Lung (tissue), 12 donors: ENCODE measurements around the gene CRABP2. TPM values are rescaled to one million over a fixed set of nuclear protein-coding genes. Genes with fewer than 3 reads are reported as not detected.

ENCODE experiments used
- ATAC-seq: fragments of 200-7000 bp; cut with Tn5 transposase; one replicate; pipeline ENCODE4 v1.9.1; 2020; ENCODE audit warnings: moderate number of reproducible peaks; ENCODE audit not compliant: insufficient read depth, low FRiP score
- DNase-seq, 3 donors: peaks; one replicate each; pipeline ENCODE4 v3.0.0-alpha.2; 2013 to 2017
- H3K27ac ChIP-seq, 2 donors: one replicate each; pipeline ENCODE4 v1.5.1; 2013; ENCODE audit warnings: mild to moderate bottlenecking in 2 of 2, moderate library complexity in 2 of 2, control low read depth in 1 of 2, inconsistent platforms in 1 of 2, low read depth in 1 of 2, low read length in 1 of 2
- H3K27me3 ChIP-seq, 3 donors: one replicate each; pipeline ENCODE4 v1.5.1; 2013; ENCODE audit warnings: low read length in 2 of 3; ENCODE audit not compliant: control insufficient read depth in 3 of 3, insufficient read depth in 3 of 3
- H3K36me3 ChIP-seq, 4 donors: one replicate each; pipeline ENCODE4 v1.5.1; 2013; ENCODE audit warnings: low read length in 4 of 4, mild to moderate bottlenecking in 1 of 4, moderate library complexity in 1 of 4; ENCODE audit not compliant: control insufficient read depth in 4 of 4, insufficient read depth in 4 of 4
- H3K4me1 ChIP-seq, 5 donors: one replicate each; pipeline ENCODE4 v1.5.1; 2013; ENCODE audit warnings: low read length in 5 of 5, mild to moderate bottlenecking in 2 of 5, moderate library complexity in 1 of 5; ENCODE audit not compliant: control insufficient read depth in 5 of 5, insufficient read depth in 5 of 5
- H3K4me3 ChIP-seq: one replicate; pipeline ENCODE4 v1.5.1; 2013; ENCODE audit warnings: mild to moderate bottlenecking, control low read depth, moderate library complexity
- H3K9ac ChIP-seq, 2 donors: one replicate each; pipeline ENCODE4 v1.5.1; 2013; ENCODE audit warnings: low read length in 2 of 2, control low read depth in 1 of 2; ENCODE audit not compliant: insufficient read depth in 1 of 2
- H3K9me3 ChIP-seq, 4 donors: one replicate each; pipeline ENCODE4 v1.5.1; 2013; ENCODE audit warnings: low read length in 3 of 4, mild to moderate bottlenecking in 1 of 4, moderate library complexity in 1 of 4; ENCODE audit not compliant: control insufficient read depth in 4 of 4, insufficient read depth in 3 of 4
- CTCF ChIP-seq: IDR thresholded peaks from 2 replicates; pipeline ENCODE4 v1.5.1; 2012; ENCODE audit warnings: mild to moderate bottlenecking; ENCODE audit errors: control extremely low read depth, extremely low read depth
- WGBS, 2 donors: extraction: QIAGEN DNeasy Blood & Tissue Kit; methylation state at CpG; one replicate each; pipeline ENCODE4 v1.1.7; 2013; 5-methylcytosine and 5-hydroxymethylcytosine counted together
- polyA plus RNA-seq, 2 donors: library from polyadenylated mRNA; stranded (reverse); fragments of 200-250 nt; gene quantifications; one replicate each; pipeline ENCODE4 v1.2.1, GENCODE V29; 2013
- total RNA-seq, 2 donors: library from RNA; depleted of rRNA in 1 of 2; stranded (reverse); fragments of >200 nt in 1 of 2; gene quantifications; one replicate each; pipeline ENCODE4 v1.2.1, GENCODE V29; 2014 to 2021
- donor health status: control.
- donor health status: control.
- donor health status: Bipolar disorder and iron deficiency.
- donor health status: healthy.
- donor health status: DM: yes; HTN: yes; CAD: no.

CRABP2 gene
- total and polyA plus RNA-seq, 4 donors, result 1.3 to 13.6 (median 4.9) TPM

- Histone ChIP-seq H3K36me3 (peaks cover 4 to 18% (median 10%) of the 10 kb centered on the region in 4 donors), H3K4me1 (peaks cover 9 to 50% (median 22%) of the 10 kb centered on the region in 5 donors), H3K27ac (peak overlapping the region; percentile 92 to 93)
These were observed 42.6 kb upstream of the CRABP2 start for GRCh38 chr1:156747742-156748669.

GRCh38 chr1:156746728-156747631, 41.6 kb upstream of the CRABP2 start:
- H3K27ac ChIP-seq, result peak overlapping the region; percentile 98 to 99
- H3K4me1 ChIP-seq, result peaks cover 9 to 42% (median 22%) of the 10 kb centered on the region in 5 donors
- peak overlapping the region; percentile 94 to 100 for H3K9ac ChIP-seq
- ATAC-seq (peak; percentile 50), DNase-seq (peak; percentile 94 to 96 (median 95))
- no peaks in the 10 kb centered on the region for H3K9me3 ChIP-seq
- H3K4me3 ChIP-seq, result peak overlapping the region; percentile 28
- peaks cover 4 to 27% (median 10%) of the 10 kb centered on the region in 4 donors for H3K36me3 ChIP-seq
- H3K27me3 ChIP-seq, result no peaks in the 10 kb centered on the region
- WGBS, 2 donors, result 4 to 7% methylated on average over 16 to 23 of the region's 29 CpGs
- TF ChIP-seq CTCF, result no peak

More at GRCh38 chr1:156747742-156748669, 42.6 kb upstream of the CRABP2 start:
- Histone ChIP-seq H3K4me3 (peak overlapping the region; percentile 16), H3K9me3 (no peaks in the 10 kb centered on the region), H3K9ac (peak overlapping the region; percentile 51 to 80), H3K27me3 (no peaks in the 10 kb centered on the region)
- WGBS, 2 donors, result 8% methylated on average over 8 of the region's 8 CpGs
- TF ChIP-seq CTCF, result no peak
- DNase-seq (no peak), ATAC-seq (no peak)

GRCh38 chr1:156746406-156746727, 41.0 kb upstream of the CRABP2 start:
- Histone ChIP-seq H3K9ac (peak overlapping the region; percentile 13 to 44), H3K9me3 (no peaks in the 10 kb centered on the region), H3K4me1 (peaks cover 9 to 47% (median 22%) of the 10 kb centered on the region in 5 donors), H3K27ac (peak overlapping the region; percentile 98 to 99), H3K27me3 (no peaks in the 10 kb centered on the region), H3K4me3 (no peak overlapping the region), H3K36me3 (peaks cover 4 to 27% (median 10%) of the 10 kb centered on the region in 4 donors)
- 50 to 51% methylated on average over 9 of the region's 9 CpGs for WGBS, 2 donors
- no peak for TF ChIP-seq CTCF
- DNase-seq (peak in 1 of 3 donors; percentile 18), ATAC-seq (no peak)
